ENCODE results near the gene ANKRD39.
"Not testable (repeated sequence)": the region's sequence is repeated elsewhere in the genome, so short reads cannot be mapped to it uniquely, and the experiment has no call there.

ANKRD39 gene

GRCh38 chr2:96893289-96894150 lies 35.7 kb upstream of the ANKRD39 start:
- DNase-seq, result no peak
- H3K36me3 Mint-ChIP-seq (ENCODE audit: insufficient read depth), result peaks cover 2% of the 10 kb centered on the region
- peaks cover 38 to 56% of the 10 kb centered on the region in 2 donors for H3K4me1 Mint-ChIP-seq (ENCODE audit: low read depth in 2 of 2)
- H3K9me3 Mint-ChIP-seq, result no peaks in the 10 kb centered on the region
- H3K27ac Mint-ChIP-seq, result no peak overlapping the region
- ATAC-seq (replicated peaks), result no peak
- no peak overlapping the region for H3K4me3 Mint-ChIP-seq
- H3K27me3 Mint-ChIP-seq, result no peaks in the 10 kb centered on the region

- DNase-seq (peak in 1 of 3 experiments; percentile 27), ATAC-seq (replicated peaks) (peak; percentile 81)
- Mint-ChIP-seq H3K27ac (peak overlapping the region; percentile 47 to 59), H3K36me3 (ENCODE audit: insufficient read depth) (peaks cover 2% of the 10 kb centered on the region), H3K4me3 (peak overlapping the region in 1 of 2 donors; percentile 52), H3K9me3 (no peaks in the 10 kb centered on the region), H3K4me1 (ENCODE audit: low read depth in 2 of 2) (peaks cover 36 to 44% of the 10 kb centered on the region in 2 donors), H3K27me3 (no peaks in the 10 kb centered on the region)
Measured at GRCh38 chr2:96891591-96892333, 33.9 kb upstream of the ANKRD39 start.

- DNase-seq (no peak), ATAC-seq (replicated peaks) (no peak)
- H3K36me3 Mint-ChIP-seq (ENCODE audit: insufficient read depth), result peaks cover 2% of the 10 kb centered on the region
- H3K4me3 Mint-ChIP-seq, result peak overlapping the region in 1 of 2 donors; percentile 52
- no peaks in the 10 kb centered on the region for H3K27me3 Mint-ChIP-seq
- peaks cover 31 to 44% of the 10 kb centered on the region in 2 donors for H3K4me1 Mint-ChIP-seq (ENCODE audit: low read depth in 2 of 2)
- peak overlapping the region; percentile 47 to 59 for H3K27ac Mint-ChIP-seq
- no peaks in the 10 kb centered on the region for H3K9me3 Mint-ChIP-seq
Measured at GRCh38 chr2:96890726-96891385, 33.0 kb upstream of the ANKRD39 start.

GRCh38 chr2:96890252-96890651 lies 32.4 kb upstream of the ANKRD39 start:
- Mint-ChIP-seq H3K9me3 (no peaks in the 10 kb centered on the region), H3K27me3 (no peaks in the 10 kb centered on the region), H3K27ac (peak overlapping the region in 1 of 2 donors; percentile 47), H3K36me3 (ENCODE audit: insufficient read depth) (peaks cover 2% of the 10 kb centered on the region), H3K4me3 (no peak overlapping the region), H3K4me1 (ENCODE audit: low read depth in 2 of 2) (peaks cover 27 to 39% of the 10 kb centered on the region in 2 donors)
- no peak for DNase-seq
- no peak for ATAC-seq (replicated peaks)

GRCh38 chr2:96889502-96889901 lies 31.7 kb upstream of the ANKRD39 start:
- H3K4me3 Mint-ChIP-seq; H3K27me3 Mint-ChIP-seq; DNase-seq; H3K36me3 Mint-ChIP-seq (ENCODE audit: insufficient read depth); ATAC-seq (replicated peaks); H3K27ac Mint-ChIP-seq; H3K9me3 Mint-ChIP-seq: not testable (repeated sequence)
- peaks cover 24 to 34% of the 10 kb centered on the region in 2 donors for H3K4me1 Mint-ChIP-seq (ENCODE audit: low read depth in 2 of 2)

DNA sequence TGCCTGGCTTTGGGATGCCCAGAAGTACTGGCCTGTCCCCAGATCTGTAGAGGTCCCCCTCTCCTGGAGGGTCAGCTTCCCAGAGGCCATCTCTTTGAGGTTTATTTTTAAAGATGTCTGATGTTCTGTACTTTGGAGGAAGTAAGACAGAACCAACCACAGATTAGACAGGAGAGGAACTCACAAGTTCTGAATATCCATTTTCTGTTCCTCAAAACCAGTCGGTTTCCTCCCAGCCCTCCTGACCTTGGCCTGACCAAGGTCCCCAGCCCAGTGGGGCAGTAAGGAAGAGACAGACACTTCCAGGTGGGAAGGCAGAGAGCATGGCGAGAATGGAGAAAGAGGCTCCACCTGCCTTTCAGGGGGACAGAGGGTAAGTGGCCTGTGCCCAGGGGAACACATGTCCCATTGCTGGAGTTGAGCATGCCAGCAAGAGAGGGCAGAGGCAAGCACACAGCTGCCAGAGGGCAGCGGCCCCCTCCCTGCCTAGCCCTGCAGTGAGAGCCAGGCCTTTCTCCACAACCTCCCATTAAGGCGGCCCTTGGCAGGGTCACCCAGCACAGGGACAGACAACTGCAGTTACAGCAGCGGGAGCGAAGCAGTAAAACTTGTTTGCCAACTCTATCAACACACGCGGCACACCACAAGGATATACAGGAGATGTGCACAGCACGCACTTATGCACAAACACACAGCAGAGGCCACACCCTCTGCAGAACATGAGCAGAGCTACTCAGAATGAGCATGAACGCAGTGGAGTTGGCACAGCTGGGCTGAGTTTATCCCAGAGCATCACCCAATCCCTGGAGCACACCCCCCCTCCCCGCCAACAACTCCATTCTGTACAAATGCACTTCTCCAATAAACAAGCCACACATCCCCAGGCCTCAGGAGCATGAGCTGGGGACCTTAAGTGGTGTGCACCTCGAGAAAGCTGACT lies 30.5 kb upstream of the ANKRD39 start:
- H3K4me1 Mint-ChIP-seq (ENCODE audit: low read depth in 2 of 2), result peaks cover 24 to 33% of the 10 kb centered on the region in 2 donors
- no peaks in the 10 kb centered on the region for H3K9me3 Mint-ChIP-seq
- H3K36me3 Mint-ChIP-seq (ENCODE audit: insufficient read depth), result peaks cover 2% of the 10 kb centered on the region
- no peaks in the 10 kb centered on the region for H3K27me3 Mint-ChIP-seq
- no peak for DNase-seq
- H3K27ac Mint-ChIP-seq, result peak overlapping the region in 1 of 2 donors; percentile 59
- no peak for ATAC-seq (replicated peaks)
- no peak overlapping the region for H3K4me3 Mint-ChIP-seq

DNA sequence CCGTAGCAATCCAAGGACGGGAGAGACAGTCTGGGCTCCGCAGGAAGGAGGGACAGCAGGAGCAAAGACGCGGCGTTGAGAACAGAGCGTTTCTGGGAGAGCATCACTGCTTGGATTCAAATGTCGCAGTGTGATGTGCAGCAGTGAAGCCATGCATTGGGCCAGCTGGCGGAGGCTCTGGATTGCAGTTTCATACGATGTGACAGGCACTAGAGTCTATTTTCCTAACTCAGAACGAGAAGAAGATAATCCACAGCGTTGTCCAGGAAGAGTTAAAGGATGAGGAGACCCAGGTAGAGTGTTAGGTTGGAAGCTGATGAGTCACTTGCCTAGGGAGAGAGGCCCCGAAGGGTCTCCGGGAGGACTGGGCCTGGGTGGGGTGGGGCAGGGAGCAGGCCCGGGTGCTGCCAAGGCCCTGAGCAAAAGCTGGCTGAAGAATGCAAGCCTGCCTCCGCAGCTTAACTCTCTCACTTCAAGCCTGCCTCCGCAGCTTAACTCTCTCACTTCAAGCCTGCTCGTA lies 29.7 kb upstream of the ANKRD39 start:
- DNase-seq, result no peak
- Mint-ChIP-seq H3K27ac (no peak overlapping the region), H3K9me3 (no peaks in the 10 kb centered on the region), H3K27me3 (no peaks in the 10 kb centered on the region), H3K4me3 (no peak overlapping the region), H3K36me3 (ENCODE audit: insufficient read depth) (peaks cover 2% of the 10 kb centered on the region), H3K4me1 (ENCODE audit: low read depth in 2 of 2) (peaks cover 22 to 25% of the 10 kb centered on the region in 2 donors)
- ATAC-seq (replicated peaks), result no peak

DNA sequence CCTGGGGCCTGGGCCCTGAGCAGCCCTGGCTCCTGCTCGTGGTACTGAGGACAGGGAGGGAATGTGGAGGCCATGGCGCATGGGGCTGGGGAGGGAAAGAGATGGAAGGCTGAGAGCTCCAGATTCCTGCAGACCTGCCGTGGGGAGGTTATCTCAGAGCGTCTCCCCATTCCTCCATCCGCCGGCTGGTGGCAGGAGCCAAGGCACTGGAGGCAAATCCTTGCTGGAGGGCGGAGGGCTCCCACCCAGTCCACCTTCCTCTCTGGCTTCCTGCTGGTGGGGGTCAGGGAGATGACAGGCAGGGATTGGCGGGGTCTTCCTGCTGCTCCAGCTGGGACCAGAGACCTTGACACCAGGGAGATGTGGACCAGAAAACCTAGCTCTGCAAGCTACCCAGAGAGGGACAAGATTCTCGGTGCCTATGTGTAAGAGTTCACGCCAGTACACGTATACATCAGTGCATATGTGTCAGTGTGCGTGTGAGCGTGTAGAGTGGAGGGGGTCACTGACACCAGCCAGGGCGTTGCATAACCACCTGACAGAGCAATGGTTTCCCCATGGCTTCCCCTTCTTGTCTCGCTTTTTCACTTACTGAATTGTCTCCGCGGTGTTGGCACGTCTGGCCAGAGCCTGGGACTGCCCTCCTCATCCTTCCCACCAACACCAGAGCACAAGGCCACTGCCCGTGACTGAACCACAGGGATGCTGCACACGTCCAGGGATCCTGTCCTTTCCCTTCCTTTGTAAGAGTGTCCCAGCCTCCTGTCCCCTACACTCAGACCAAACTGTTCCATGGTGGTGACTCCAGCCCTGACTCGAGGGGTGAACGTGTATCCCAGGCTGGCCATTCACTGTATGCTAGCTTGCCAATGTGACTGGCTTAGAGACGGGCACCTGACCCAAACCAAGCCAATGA lies 27.9 kb upstream of the ANKRD39 start:
- H3K9me3 Mint-ChIP-seq, result no peaks in the 10 kb centered on the region

GRCh38 chr2:96884299-96885094 lies 26.7 kb upstream of the ANKRD39 start:
- Mint-ChIP-seq H3K4me3 (no peak overlapping the region), H3K36me3 (ENCODE audit: insufficient read depth) (no peaks in the 10 kb centered on the region), H3K9me3 (no peaks in the 10 kb centered on the region), H3K27me3 (no peaks in the 10 kb centered on the region), H3K4me1 (ENCODE audit: low read depth in 2 of 2) (peaks cover 6 to 14% of the 10 kb centered on the region in 2 donors), H3K27ac (no peak overlapping the region)
- DNase-seq (no peak), ATAC-seq (replicated peaks) (no peak)

More for the DNA sequence above, 27.9 kb upstream of the ANKRD39 start:
- Mint-ChIP-seq H3K4me3 (no peak overlapping the region), H3K36me3 (ENCODE audit: insufficient read depth) (no peaks in the 10 kb centered on the region), H3K27me3 (no peaks in the 10 kb centered on the region), H3K27ac (peak overlapping the region; percentile 71 to 94), H3K4me1 (ENCODE audit: low read depth in 2 of 2) (peaks cover 10 to 11% of the 10 kb centered on the region in 2 donors)
- ATAC-seq (replicated peaks) (no peak), DNase-seq (no peak)

GRCh38 chr2:96883306-96883705 lies 25.5 kb upstream of the ANKRD39 start:
- no peak for DNase-seq
- no peaks in the 10 kb centered on the region for H3K27me3 Mint-ChIP-seq
- ATAC-seq (replicated peaks), result no peak
- no peak overlapping the region for H3K4me3 Mint-ChIP-seq
- peaks cover 6 to 11% of the 10 kb centered on the region in 2 donors for H3K4me1 Mint-ChIP-seq (ENCODE audit: low read depth in 2 of 2)
- no peak overlapping the region for H3K27ac Mint-ChIP-seq
- H3K9me3 Mint-ChIP-seq, result no peaks in the 10 kb centered on the region
- H3K36me3 Mint-ChIP-seq (ENCODE audit: insufficient read depth), result no peaks in the 10 kb centered on the region

DNA sequence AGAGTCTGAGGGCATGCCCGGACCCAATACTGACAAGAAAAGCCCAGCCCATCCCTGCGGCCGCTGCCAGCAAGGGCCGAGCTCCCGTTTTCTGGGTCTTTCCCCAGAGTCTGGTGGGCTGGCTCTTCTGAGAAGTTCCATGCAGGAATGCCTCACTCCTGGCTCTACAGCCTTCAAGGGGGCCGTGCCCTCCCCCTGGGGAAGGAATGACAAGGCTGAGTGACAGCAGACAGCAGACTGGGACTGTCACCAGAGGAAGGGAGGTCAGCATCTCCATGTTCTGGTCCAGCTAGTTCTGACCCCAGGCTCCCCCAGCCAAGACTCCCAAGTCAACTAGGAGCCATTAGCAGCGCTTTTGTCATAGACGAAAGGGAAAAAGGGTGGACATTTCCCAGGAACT lies 25.1 kb upstream of the ANKRD39 start:
- DNase-seq, result no peak
- Mint-ChIP-seq H3K27me3 (no peaks in the 10 kb centered on the region), H3K36me3 (ENCODE audit: insufficient read depth) (no peaks in the 10 kb centered on the region), H3K4me3 (no peak overlapping the region), H3K4me1 (ENCODE audit: low read depth in 2 of 2) (peaks cover 6 to 8% of the 10 kb centered on the region in 2 donors), H3K27ac (peak overlapping the region in 1 of 2 donors; percentile 15), H3K9me3 (no peaks in the 10 kb centered on the region)
- no peak for ATAC-seq (replicated peaks)
